Effector CD8-positive, alpha-beta T cell (primary cell): Measurements from ENCODE around the gene GALNT2.

Experiments used
- DNase-seq: peaks from one replicate; lab custom pipeline; 2025; lab: John Stamatoyannopoulos, UW

GALNT2 gene

GRCh38 chr1:230163719-230164118 is 96.7 kb downstream of the GALNT2 start:
- DNase-seq, result no peak

GRCh38 chr1:230165536-230165935 is 98.5 kb downstream of the GALNT2 start:
- no peak for DNase-seq

GRCh38 chr1:230166366-230167132 is 99.5 kb downstream of the GALNT2 start:
- DNase-seq, result no peak

GRCh38 chr1:230167419-230167852 is 100.4 kb downstream of the GALNT2 start:
- no peak for DNase-seq

- no peak for DNase-seq
Observed at GRCh38 chr1:230169454-230170152, 102.6 kb downstream of the GALNT2 start.

- DNase-seq, result no peak
Observed at GRCh38 chr1:230170153-230170547, 103.1 kb downstream of the GALNT2 start.

- no peak for DNase-seq
Observed at GRCh38 chr1:230170622-230171021, 103.6 kb downstream of the GALNT2 start.

- no peak for DNase-seq
Observed at GRCh38 chr1:230171356-230172015, 104.4 kb downstream of the GALNT2 start.

- no peak for DNase-seq
Observed at GRCh38 chr1:230172016-230172537, 105.0 kb downstream of the GALNT2 start.

GRCh38 chr1:230173187-230173975 is 106.3 kb downstream of the GALNT2 start:
- no peak for DNase-seq

- DNase-seq, result no peak
Observed at GRCh38 chr1:230174041-230174440, 107.0 kb downstream of the GALNT2 start.

- no peak for DNase-seq
Observed at GRCh38 chr1:230174471-230175162, 107.6 kb downstream of the GALNT2 start.

GRCh38 chr1:230175163-230175747 is 108.2 kb downstream of the GALNT2 start:
- DNase-seq, result no peak

- no peak for DNase-seq
Observed at GRCh38 chr1:230175839-230176238, 108.8 kb downstream of the GALNT2 start.

- no peak for DNase-seq
Observed at GRCh38 chr1:230176326-230176725, 109.3 kb downstream of the GALNT2 start.

- no peak for DNase-seq
Observed at GRCh38 chr1:230176871-230177411, 109.9 kb downstream of the GALNT2 start.

- no peak for DNase-seq
Observed at GRCh38 chr1:230179249-230179648, 112.2 kb downstream of the GALNT2 start.

GRCh38 chr1:230185076-230186001 is 118.3 kb downstream of the GALNT2 start:
- DNase-seq, result no peak
